Thyroid gland (tissue), 4 donors: ENCODE measurements around the gene ABCD3.

Experiments used
- POLR2A ChIP-seq, 2 donors: fragments of 450-650 bp; IDR thresholded peaks; one replicate each; pipeline ENCODE4 v1.6.1; 2017; ENCODE audit warnings: antibody characterized with exemption in 2 of 2, mild to moderate bottlenecking in 2 of 2, moderate library complexity in 1 of 2
- TF ChIP-seq, protein P1 (sequence below), 6 experiments: fragments of 200-600 bp in 3 of 6; fragments of 450-650 bp in 3 of 6; sonication (generic) in 3 of 6; IDR thresholded peaks; one replicate each; pipeline ENCODE4 v1.5.1; 2016 to 2019; ENCODE audit warnings: antibody characterized with exemption in 6 of 6, mild to moderate bottlenecking in 2 of 6, inconsistent platforms in 1 of 6, moderate library complexity in 1 of 6

DNA sequence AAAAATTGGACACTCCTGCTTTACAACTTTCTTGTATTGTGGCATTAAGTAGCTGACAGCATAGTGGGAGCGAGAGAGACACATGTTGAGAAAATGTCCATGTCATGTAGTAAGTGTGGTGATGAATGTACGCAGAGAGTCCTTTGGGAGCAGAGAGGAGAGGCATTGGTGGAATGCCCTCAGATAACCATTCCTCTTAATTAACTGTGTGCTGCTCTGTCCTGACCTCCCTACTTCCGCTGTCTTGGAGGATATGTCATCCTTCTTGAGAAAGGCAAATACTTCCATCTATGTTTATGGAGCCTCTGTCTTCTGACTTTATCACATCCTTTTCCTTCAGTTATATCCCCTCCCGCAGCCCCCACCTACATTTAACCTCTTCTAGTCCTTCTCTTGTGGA, 85.0 kb downstream of the ABCD3 start:
- no peak for TF ChIP-seq POLR2A (IDR thresholded peaks at IDR 0.05)
- TF ChIP-seq, protein P1, sequence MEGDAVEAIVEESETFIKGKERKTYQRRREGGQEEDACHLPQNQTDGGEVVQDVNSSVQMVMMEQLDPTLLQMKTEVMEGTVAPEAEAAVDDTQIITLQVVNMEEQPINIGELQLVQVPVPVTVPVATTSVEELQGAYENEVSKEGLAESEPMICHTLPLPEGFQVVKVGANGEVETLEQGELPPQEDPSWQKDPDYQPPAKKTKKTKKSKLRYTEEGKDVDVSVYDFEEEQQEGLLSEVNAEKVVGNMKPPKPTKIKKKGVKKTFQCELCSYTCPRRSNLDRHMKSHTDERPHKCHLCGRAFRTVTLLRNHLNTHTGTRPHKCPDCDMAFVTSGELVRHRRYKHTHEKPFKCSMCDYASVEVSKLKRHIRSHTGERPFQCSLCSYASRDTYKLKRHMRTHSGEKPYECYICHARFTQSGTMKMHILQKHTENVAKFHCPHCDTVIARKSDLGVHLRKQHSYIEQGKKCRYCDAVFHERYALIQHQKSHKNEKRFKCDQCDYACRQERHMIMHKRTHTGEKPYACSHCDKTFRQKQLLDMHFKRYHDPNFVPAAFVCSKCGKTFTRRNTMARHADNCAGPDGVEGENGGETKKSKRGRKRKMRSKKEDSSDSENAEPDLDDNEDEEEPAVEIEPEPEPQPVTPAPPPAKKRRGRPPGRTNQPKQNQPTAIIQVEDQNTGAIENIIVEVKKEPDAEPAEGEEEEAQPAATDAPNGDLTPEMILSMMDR (IDR thresholded peaks at IDR 0.05): no peak
